NT2/D1 (cell line): ENCODE data around the gene CEP250.

Experiments
- DNase-seq: peaks from one replicate; pipeline ENCODE4 v3.0.0-alpha.2; 2011; ENCODE audit warnings: low read depth, low spot score
- H3K27me3 ChIP-seq: 2 replicates; pipeline ENCODE4 v1.6.0; 2011; ENCODE audit warnings: mild to moderate bottlenecking; ENCODE audit not compliant: insufficient read length, insufficient read depth
- H3K36me3 ChIP-seq: 2 replicates; pipeline ENCODE4 v1.6.1; 2011; ENCODE audit warnings: mild to moderate bottlenecking, low read length, mixed read lengths; ENCODE audit not compliant: insufficient read depth, insufficient read length
- H3K4me1 ChIP-seq: 2 replicates; pipeline ENCODE4 v1.5.1; 2011; ENCODE audit not compliant: insufficient read depth, insufficient read length
- H3K4me3 ChIP-seq: 2 replicates; pipeline ENCODE4 v1.5.1; 2011; ENCODE audit warnings: low read depth; ENCODE audit not compliant: insufficient read length
- H3K9ac ChIP-seq: 2 replicates; pipeline ENCODE4 v1.6.0; 2011; ENCODE audit warnings: low read depth; ENCODE audit not compliant: insufficient read length
- H3K9me3 ChIP-seq: 2 replicates; pipeline ENCODE4 v1.5.1; 2011; ENCODE audit warnings: mild to moderate bottlenecking, low read length; ENCODE audit not compliant: insufficient read depth
- SUZ12 ChIP-seq: IDR thresholded peaks from 2 replicates; pipeline ENCODE4 v1.6.1; 2011; ENCODE audit not compliant: insufficient read length, insufficient read depth; ENCODE audit errors: extremely low read depth
- YY1 ChIP-seq: IDR thresholded peaks from 2 replicates; pipeline ENCODE4 v1.6.1; 2011; ENCODE audit not compliant: insufficient read length, insufficient read depth
- ZNF274 ChIP-seq: IDR thresholded peaks from 2 replicates; pipeline ENCODE4 v1.6.1; 2011; ENCODE audit warnings: mild to moderate bottlenecking, low read depth, low read length

The CEP250 gene

GRCh38 chr20:35499271-35499670, 43.9 kb downstream of the CEP250 start:
- TF ChIP-seq ZNF274 (no peak), SUZ12 (no peak), YY1 (no peak)
- no peak overlapping the region for H3K4me3 ChIP-seq
- peaks cover 98% of the 10 kb centered on the region for H3K36me3 ChIP-seq
- no peaks in the 10 kb centered on the region for H3K4me1 ChIP-seq
- DNase-seq = no peak
- no peak overlapping the region for H3K9ac ChIP-seq
- no peaks in the 10 kb centered on the region for H3K27me3 ChIP-seq
- H3K9me3 ChIP-seq = no peaks in the 10 kb centered on the region

- DNase-seq = no peak
- H3K9ac ChIP-seq = no peak overlapping the region
- H3K4me1 ChIP-seq = no peaks in the 10 kb centered on the region
- no peaks in the 10 kb centered on the region for H3K9me3 ChIP-seq
- peaks cover 96% of the 10 kb centered on the region for H3K36me3 ChIP-seq
- no peak overlapping the region for H3K4me3 ChIP-seq
- H3K27me3 ChIP-seq = no peaks in the 10 kb centered on the region
- TF ChIP-seq ZNF274 (no peak), SUZ12 (no peak), YY1 (no peak)
Measured at GRCh38 chr20:35502352-35502751, 47.0 kb downstream of the CEP250 start.

GRCh38 chr20:35503281-35503680, 47.9 kb downstream of the CEP250 start:
- TF ChIP-seq YY1 (no peak), ZNF274 (no peak), SUZ12 (no peak)
- H3K27me3 ChIP-seq = no peaks in the 10 kb centered on the region
- DNase-seq = no peak
- H3K9ac ChIP-seq = no peak overlapping the region
- peaks cover 96% of the 10 kb centered on the region for H3K36me3 ChIP-seq
- no peak overlapping the region for H3K4me3 ChIP-seq
- H3K9me3 ChIP-seq = no peaks in the 10 kb centered on the region
- no peaks in the 10 kb centered on the region for H3K4me1 ChIP-seq

GRCh38 chr20:35503841-35504561, 48.6 kb downstream of the CEP250 start:
- Histone ChIP-seq H3K9me3 (no peaks in the 10 kb centered on the region), H3K27me3 (no peaks in the 10 kb centered on the region), H3K9ac (no peak overlapping the region), H3K4me1 (no peaks in the 10 kb centered on the region), H3K36me3 (peaks cover 95% of the 10 kb centered on the region), H3K4me3 (no peak overlapping the region)
- TF ChIP-seq SUZ12 (no peak), YY1 (no peak), ZNF274 (no peak)
- DNase-seq = no peak

- no peak for DNase-seq
- TF ChIP-seq YY1 (no peak), SUZ12 (no peak), ZNF274 (no peak)
- Histone ChIP-seq H3K36me3 (peaks cover 95% of the 10 kb centered on the region), H3K9ac (no peak overlapping the region), H3K4me3 (no peak overlapping the region), H3K9me3 (no peaks in the 10 kb centered on the region), H3K27me3 (no peaks in the 10 kb centered on the region), H3K4me1 (no peaks in the 10 kb centered on the region)
Measured at GRCh38 chr20:35504751-35505150, 49.4 kb downstream of the CEP250 start.

- Histone ChIP-seq H3K4me3 (no peak overlapping the region), H3K27me3 (no peaks in the 10 kb centered on the region), H3K9me3 (no peaks in the 10 kb centered on the region), H3K4me1 (peaks cover 2% of the 10 kb centered on the region), H3K9ac (no peak overlapping the region), H3K36me3 (peaks cover 94% of the 10 kb centered on the region)
- TF ChIP-seq ZNF274 = no peak
- TF ChIP-seq SUZ12 = no peak
- no peak for TF ChIP-seq YY1
- no peak for DNase-seq
Measured at GRCh38 chr20:35506179-35506578, 50.8 kb downstream of the CEP250 start.

- Histone ChIP-seq H3K9me3 (no peaks in the 10 kb centered on the region), H3K9ac (no peak overlapping the region), H3K36me3 (peaks cover 94% of the 10 kb centered on the region), H3K4me1 (peaks cover 2% of the 10 kb centered on the region), H3K4me3 (no peak overlapping the region), H3K27me3 (no peaks in the 10 kb centered on the region)
- TF ChIP-seq YY1 = no peak
- TF ChIP-seq ZNF274 = no peak
- TF ChIP-seq SUZ12 = no peak
- no peak for DNase-seq
Measured at GRCh38 chr20:35506872-35507638, 51.7 kb downstream of the CEP250 start.
